RCC 7860 (cell line): ENCODE measurements around the gene DOCK3.

Source experiments
- DNase-seq: peaks from one replicate; pipeline ENCODE4 v3.0.0-alpha.2; 2015; ENCODE audit warnings: low spot score
- FAIRE-seq: peaks from 2 replicates; lab custom pipeline; 2012; peaks lifted over from hg19 to GRCh38; lab: Jason Lieb, UNC

DOCK3 gene, protein sequence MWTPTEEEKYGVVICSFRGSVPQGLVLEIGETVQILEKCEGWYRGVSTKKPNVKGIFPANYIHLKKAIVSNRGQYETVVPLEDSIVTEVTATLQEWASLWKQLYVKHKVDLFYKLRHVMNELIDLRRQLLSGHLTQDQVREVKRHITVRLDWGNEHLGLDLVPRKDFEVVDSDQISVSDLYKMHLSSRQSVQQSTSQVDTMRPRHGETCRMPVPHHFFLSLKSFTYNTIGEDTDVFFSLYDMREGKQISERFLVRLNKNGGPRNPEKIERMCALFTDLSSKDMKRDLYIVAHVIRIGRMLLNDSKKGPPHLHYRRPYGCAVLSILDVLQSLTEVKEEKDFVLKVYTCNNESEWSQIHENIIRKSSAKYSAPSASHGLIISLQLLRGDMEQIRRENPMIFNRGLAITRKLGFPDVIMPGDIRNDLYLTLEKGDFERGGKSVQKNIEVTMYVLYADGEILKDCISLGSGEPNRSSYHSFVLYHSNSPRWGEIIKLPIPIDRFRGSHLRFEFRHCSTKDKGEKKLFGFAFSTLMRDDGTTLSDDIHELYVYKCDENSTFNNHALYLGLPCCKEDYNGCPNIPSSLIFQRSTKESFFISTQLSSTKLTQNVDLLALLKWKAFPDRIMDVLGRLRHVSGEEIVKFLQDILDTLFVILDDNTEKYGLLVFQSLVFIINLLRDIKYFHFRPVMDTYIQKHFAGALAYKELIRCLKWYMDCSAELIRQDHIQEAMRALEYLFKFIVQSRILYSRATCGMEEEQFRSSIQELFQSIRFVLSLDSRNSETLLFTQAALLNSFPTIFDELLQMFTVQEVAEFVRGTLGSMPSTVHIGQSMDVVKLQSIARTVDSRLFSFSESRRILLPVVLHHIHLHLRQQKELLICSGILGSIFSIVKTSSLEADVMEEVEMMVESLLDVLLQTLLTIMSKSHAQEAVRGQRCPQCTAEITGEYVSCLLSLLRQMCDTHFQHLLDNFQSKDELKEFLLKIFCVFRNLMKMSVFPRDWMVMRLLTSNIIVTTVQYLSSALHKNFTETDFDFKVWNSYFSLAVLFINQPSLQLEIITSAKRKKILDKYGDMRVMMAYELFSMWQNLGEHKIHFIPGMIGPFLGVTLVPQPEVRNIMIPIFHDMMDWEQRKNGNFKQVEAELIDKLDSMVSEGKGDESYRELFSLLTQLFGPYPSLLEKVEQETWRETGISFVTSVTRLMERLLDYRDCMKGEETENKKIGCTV (N-terminal part only)

DNA sequence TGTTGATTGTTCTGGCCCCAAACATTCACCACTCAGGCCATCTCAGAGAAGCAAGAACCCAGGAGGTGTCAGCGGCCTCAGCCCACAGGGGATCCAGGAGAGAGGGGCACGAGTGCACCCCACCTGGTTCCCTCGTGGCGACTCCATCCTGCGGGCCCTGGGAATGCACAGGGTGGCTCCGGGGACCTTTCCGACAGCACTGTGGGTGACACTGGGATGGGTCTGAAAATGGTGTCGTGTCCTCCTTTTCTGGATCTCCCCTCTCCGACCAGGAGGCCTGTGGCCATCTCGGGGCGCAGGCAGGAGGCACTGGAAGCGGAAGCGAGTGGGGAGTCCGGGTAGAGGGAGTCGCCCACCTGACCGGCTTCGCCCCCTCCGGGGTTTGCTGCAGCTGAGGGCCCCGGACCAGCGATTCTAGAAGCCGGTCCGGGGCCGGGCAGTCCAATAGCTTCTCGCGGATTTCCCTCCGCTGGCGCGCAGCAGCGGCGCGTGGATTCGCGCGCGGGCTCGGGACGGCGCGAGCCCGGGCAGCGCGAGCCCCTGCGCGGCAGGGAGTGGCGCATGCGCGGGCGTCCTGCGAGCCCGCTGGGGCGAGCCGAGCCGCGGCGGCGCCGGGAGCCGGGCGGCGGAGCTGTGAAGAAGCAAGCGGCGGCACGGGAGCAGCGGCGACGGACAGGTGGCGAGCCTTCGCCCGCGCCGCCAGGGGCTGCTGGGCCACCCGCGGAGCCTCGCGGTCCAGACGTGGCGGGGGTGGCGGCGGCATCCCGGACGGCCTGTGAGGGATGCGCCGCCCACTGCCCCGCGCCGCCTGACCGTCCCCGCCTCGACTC, at the start of gene DOCK3:
TSS of gene DOCK3 (plus strand) at position 579 of the 830 bp plus-strand sequence. CDS start 337 bp downstream, outside the sequence.
- DNase-seq (no peak), FAIRE-seq (no peak)

DNA sequence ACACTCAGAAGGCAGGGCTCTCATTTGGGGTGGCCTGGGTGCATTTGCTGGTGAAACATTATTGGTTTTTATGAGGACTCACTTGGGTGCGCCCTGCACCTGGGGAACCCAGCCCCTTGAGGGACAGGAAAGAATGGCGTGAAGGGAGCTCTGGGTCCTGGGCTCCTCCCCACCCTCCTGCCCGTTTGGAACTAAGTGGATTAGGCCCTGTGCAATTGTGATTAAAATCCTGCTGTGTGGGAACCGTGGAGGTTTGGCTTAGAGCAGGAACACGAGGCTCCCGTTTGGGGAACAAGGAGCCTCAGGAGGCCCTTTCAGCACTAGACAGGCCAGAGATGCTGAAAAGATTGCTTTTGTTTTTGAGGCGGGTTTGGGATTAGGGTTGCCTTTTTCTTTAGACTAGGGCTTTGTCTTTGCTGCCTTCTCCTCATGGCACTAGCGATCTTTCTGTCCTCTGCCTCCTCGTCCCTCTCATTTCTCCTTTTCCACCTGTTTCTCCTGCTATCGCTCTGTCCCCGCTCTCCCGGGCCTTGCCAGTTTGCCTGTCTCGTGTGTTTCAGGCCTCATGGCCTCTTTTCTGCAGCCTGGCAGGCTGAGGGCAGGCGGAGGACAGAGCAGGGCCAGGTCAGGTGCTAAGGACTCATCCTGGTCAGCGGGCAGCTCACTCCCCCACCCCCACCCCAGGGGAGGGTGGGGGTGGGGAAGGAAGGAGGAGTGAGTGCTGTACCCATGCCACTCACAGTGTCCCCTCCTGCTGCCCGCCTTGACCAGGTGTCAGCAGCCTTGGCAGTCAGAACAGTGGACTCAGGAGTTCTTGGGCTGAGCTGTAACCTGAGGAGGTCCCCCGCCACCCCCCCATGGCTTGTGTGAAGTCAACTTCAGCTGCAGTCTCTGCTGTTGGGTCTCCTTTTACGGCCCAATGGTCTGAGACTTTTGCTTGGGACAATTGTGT, 49.2 kb upstream of the DOCK3 start:
- FAIRE-seq, result no peak
- DNase-seq, result no peak

DNA sequence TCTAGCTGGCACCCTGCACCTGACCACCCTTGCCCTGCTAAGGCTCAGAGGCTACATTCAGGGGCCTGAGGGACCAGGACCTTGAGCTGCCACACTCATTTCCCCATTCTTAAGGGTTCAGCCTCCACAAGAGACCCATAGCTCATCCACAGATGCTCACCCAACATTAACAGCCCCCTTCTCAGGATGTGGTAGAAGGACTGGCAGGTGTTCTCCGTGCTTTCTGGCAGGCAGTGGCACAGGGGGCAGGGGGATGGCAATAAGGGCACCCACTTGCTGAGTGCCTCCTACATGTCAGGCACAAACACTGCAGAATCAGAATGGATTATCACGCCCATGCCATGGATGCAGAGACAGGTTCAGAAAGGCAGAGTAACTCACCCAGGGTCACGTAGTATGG, 48.3 kb upstream of the DOCK3 start:
- DNase-seq (no peak), FAIRE-seq (no peak)

DNA sequence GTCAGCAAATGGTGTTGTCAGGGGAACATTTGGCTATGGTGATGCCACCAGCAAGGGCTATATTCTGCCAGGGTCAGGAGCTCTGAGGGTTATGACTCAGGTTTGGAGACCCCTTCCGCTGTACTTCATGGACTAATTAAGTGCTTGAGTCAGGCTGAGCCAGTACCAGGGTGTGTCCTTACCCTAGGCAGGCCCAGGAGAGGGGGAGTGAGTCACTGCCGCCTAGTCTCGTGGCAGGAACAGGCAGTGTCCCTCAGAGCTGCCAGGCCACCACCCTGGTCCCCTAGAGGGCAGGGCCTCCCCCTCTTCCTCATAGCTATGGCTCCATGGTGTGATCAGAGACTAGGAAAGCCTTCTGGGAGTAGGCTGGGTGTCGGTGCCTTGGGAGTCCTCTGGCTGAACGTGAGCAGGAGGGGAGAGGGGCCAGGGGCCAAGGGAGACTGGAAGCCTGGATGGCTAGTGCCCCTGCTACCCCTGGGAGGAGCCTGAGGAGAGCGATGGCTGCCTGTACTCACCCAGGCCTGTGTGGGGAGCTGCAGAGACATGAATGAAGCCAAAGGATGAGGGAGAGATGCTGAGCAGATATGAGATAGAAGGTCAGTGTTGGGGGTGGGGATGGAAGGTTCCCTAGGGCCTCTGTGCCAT, 47.2 kb upstream of the DOCK3 start:
- DNase-seq, result peak; percentile 96
- FAIRE-seq, result peak; percentile 88

DNA sequence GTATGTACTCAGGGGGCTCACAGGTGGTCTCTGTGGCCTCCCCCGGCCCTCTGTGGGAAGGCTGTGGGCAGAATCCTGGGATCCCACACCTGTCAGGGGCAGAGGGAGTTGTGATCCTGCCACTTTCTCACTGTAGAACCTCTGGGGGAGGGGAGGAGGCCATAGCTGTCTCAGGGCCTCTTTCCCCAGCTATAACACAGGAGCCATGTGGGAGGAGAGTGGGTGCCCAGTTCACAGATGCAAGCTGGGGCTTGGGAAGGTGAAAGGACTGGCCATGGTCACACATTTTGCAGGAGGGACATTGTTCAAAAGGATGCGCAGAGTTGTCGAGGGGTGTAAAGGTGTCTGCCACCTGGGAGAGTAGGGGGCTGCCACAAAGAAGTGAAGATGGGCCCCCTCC, 46.1 kb upstream of the DOCK3 start:
- no peak for FAIRE-seq
- DNase-seq, result no peak

DNA sequence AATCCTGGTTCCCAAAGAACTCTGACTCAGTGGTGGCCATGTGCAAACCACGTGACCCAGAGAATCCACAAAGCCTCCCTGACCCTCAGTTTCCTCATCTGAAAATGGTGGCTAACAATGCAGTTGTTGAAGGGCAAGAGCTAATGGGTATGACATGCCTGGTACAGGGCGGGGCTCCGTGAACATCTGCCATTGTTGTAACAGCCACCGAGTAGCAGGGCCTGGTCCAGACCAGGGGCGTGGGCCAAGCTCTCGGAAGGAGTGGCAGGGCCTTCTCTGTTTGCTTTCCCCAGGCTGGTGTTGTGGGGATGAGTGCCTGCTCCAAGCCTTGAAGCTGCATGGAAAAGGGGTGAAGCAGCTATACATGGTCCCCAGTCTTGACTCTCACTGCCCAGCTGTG, 44.3 kb upstream of the DOCK3 start:
- no peak for FAIRE-seq
- DNase-seq, result no peak

DNA sequence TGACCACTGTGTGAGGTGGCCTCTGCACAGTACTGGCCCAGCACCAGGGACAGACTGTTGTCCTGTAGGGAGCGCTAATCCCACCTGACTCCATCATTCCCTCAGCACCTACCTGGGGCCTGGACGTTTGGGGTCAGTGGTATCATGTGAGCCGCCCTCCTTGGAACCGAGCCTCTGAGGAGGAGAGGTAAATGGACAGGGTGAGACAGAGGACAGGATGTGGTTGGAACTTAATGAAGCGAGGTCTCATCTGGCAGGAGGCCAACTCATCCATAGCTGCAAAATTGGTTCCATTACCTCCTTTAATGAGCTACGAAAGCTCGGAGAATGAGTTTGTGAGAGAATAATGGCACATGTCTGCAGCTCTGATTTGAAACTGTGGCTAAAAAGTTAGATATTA, 43.9 kb upstream of the DOCK3 start:
- DNase-seq, result peak; percentile 68

DNA sequence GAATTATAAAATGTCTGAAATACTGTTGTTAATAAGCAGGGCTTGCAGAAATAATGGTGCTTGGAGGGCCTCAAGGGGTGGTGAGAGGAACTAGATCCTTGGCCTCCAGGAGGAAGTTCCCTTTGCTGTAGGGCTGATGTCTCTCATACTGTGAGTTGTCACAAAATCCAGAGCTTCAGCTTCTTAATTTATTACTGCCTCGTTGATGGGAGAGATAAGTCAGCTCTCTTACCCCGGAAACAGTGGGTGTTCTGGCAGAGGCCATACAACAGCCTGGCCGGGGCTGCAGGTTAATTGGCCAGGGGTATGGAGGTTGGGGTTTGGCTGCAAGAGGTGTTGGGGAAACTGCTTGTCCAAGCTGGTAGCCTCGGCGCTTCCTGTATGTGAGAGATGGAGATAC, 42.3 kb upstream of the DOCK3 start:
- FAIRE-seq (no peak), DNase-seq (no peak)

More for the DNA sequence above, 43.9 kb upstream of the DOCK3 start:
- FAIRE-seq, result peak; percentile 85

DNA sequence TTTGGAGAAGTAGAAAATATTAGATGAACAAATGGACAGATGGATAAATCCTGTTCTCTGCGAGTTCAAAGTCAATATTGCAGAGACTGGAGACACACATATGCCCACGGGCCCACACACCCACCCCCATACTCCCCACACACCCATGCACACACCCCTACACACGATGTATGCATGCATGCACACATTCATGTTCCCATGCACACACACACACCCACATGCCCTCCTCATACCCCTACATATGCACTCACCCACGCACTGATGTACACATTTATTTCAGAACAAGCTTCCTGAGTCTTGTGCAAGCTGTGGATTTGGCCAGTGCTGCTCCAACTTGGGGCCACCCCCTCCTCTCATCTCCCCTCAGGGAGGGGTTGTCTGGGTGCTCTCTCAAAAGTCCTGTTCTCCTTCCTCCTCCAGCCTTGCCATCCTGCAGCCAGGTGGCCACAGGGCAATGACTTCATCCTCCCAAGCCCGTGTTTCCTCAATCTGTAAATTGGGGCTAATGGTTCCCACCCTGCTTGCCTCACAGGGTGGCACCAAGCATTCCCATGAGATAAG, 41.4 kb upstream of the DOCK3 start:
- no peak for DNase-seq
- FAIRE-seq, result no peak

DNA sequence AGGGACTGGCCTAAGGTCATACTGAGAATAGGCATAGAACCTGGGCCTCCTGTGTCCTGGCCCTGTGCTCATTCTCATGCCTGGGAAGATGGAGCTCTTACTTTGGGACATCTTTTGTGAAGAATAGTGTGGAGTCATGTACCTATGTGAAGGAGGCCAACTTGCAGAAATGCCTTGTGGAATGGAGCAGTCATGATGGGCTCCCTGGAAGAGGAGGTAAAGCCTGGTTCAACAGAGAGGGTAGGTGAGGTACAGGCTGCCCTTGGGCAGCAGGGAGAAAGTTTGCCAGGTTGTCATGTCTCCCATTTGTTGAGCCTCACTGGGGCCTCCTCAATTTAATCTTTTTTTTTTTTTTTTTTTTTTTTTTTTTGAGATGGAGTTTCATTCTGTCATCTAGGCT, 39.7 kb upstream of the DOCK3 start:
- DNase-seq, result no peak
- no peak for FAIRE-seq

DNA sequence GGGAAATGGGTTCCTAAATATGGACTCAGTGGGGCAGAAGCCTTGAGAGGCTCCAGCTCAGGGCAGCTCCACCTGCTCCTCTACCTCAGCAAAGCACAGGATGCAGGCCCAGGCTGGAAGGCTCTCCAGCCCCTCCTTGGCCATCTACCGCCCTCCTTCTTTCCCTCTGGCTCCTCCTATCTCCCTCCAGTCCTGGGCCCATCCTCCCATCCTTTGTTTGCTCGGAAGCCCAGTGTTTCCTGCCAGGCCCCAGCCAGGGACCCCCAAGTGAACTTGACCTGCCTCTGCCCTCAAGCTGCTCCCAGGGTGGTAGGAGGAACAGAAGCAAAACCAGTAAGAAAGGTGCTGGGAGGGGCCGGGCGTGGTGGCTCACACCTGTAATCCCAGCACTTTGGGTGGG, 37.7 kb upstream of the DOCK3 start:
- FAIRE-seq (no peak), DNase-seq (no peak)

DNA sequence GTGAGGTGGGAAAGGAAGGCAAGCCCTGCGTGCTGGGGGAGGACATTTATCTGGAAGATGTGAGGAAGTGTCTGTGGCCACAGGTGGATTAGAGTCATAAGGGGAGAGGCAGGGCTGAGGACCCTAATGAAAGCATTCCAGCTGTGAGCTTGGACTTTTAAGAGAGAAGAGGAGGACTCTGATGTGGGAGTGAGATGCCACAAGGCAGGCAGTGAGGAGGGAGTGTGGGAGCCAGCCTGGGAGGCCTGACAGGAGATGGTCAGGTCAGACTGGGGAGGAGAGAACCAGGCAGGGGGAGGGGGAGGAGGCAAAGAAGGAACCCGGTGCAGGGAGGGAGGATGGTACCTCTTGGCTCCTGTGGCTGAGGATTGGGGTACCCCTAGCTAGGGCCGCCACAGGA, 36.8 kb upstream of the DOCK3 start:
- no peak for FAIRE-seq
- DNase-seq, result no peak

DNA sequence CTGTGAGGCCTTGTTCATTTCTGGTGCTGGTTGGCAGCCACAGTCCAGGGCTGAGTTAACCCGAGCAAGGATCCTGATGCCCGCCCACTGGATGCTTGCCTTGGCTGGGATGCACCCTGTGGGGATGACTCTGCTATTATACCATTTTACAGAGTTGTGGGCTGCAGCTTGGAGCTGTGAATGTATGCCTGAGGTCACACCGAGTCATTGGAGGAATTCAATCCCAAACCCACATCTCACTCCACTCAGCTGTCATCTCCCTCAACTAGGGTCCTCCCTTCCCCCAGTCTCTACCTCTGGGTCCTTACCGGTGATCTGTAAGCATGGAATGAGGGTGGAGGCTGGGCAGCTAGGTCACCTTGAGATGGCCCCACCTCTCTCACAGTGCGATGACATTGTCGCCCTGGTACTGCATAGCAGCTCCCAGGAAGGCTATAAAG, 35.7 kb upstream of the DOCK3 start:
- peak; percentile 73 for DNase-seq
- FAIRE-seq, result peak; percentile 70

DNA sequence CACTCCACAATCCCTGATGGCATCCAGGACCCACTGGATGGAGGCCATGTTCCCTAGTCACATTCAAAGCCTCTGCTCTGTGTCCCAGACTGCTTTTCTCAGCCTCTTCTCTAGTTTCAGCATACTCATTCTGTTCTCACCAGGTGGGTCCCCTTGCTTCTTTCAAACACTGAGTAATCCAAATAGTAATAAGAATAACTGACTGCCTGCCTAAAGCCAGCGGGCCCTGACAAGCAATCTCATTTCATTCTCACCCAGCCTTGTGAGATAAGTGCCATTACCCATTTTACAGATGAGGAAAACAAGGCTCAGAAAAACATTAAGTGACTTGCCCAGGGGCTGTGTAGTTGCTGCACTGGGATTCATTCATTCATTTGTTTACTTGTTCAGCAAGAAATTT, 32.3 kb upstream of the DOCK3 start:
- DNase-seq (no peak), FAIRE-seq (no peak)

DNA sequence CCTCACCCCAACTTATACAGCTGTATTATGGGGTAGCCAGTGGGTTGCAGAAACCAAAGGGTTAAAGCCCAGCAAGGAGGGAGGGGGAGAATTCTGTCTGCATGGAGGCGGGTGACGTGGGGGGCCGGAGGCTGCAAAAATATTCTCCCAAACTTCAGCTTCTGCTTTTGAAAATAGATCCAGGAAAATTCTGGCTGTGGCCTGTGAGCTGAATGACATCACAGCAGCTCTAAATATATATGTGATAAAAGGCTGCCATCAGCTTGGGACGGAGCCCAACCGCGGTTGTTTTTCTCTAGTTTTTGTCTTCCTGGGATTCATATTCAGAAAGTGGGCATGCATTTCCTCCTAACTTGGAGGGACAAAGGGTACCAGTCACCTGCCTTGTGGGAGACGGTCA, 30.2 kb upstream of the DOCK3 start:
- no peak for FAIRE-seq
- no peak for DNase-seq

DNA sequence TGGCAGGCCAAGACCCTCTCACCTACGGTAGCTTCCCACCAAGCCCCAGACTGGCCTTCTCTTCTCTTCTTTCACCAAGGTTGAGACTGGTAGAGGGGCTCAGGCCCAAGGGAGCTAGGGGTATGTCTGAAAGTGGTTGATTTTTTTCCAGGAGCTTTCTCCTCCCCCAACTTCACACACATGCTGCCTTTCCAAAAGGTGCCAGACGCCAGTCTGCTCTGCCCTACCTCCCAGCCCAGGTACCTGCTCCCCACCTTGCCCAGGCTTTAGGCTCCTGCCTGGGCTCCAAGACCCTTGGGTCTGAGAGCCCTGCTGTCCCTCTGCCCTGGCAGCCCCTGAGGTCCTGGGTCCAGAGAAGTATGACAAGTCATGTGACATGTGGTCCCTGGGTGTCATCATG, 29.3 kb upstream of the DOCK3 start:
- FAIRE-seq (no peak), DNase-seq (no peak)

DNA sequence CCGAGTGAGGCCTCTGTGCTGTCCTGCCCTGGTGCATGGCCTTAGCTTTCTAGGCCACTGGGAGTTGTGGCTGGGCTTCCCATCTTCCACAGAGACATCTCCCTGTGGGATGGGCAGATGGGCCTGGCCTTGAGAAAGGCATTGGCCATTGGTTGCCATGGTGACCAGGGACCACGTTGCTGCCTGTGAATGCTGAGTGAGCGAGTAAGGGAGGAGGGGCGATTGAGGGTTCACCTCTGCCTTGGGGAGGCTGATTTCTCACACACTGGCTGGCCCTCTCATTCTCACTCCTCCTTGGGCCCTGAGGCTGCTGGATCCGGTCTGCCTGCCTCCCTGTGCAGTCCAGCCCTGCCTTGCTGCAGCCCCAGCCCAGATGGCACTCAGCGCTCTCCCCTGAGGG, 26.4 kb upstream of the DOCK3 start:
- DNase-seq (no peak), FAIRE-seq (no peak)

DNA sequence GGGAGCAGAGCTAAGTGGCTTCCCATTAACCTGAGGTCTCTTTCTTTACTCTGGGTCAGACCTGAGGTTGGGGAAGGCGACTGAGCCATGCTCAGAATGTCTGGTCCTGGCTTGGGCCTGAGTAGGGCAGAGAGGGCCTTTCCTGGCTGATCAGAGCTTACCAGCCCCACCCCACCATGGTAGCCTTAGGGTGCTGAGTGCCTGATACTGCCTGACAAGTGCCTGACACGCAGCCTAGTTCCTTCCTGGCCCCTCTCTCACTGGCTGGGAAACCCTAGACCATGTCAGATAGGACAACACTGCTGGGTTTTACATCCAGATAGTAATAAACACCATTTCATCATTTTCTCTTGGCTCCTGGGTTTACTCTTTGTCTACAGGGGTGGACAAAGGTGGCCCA, 25.8 kb upstream of the DOCK3 start:
- FAIRE-seq, result no peak

More for the DNA sequence above, 25.8 kb upstream of the DOCK3 start:
- DNase-seq, result no peak
